Suprapubic skin (tissue), 4 donors: ENCODE results near the gene PODNL1.

Source experiments
- CTCF ChIP-seq, 2 donors: fragments of 200-600 bp in 1 of 2; fragments of 450-650 bp in 1 of 2; sonication (generic) in 1 of 2; IDR thresholded peaks; one replicate each; pipeline ENCODE4 v1.5.1; 2016 to 2019; ENCODE audit warnings: antibody characterized with exemption in 2 of 2, mild to moderate bottlenecking in 1 of 2, moderate library complexity in 1 of 2
- EP300 ChIP-seq: sonication (generic); formaldehyde crosslinking; IDR thresholded peaks from one replicate; pipeline ENCODE4 v1.6.1; 2017; ENCODE audit warnings: antibody characterized with exemption
- POLR2A ChIP-seq, 2 donors: fragments of 450-650 bp; IDR thresholded peaks; one replicate each; pipeline ENCODE4 v1.6.1; 2017; ENCODE audit warnings: antibody characterized with exemption in 2 of 2, mild to moderate bottlenecking in 2 of 2, moderate library complexity in 2 of 2
- POLR2AphosphoS5 ChIP-seq, 3 donors: sonication (generic); formaldehyde crosslinking; IDR thresholded peaks; one replicate each; pipeline ENCODE4 v1.6.1; 2017; ENCODE audit warnings: antibody characterized with exemption in 3 of 3

- TF ChIP-seq POLR2A (IDR thresholded peaks at IDR 0.05) (no peak), CTCF (IDR thresholded peaks at IDR 0.05) (no peak), POLR2AphosphoS5 (IDR thresholded peaks at IDR 0.05) (no peak), EP300 (no peak)
These were observed 14.8 kb upstream of the PODNL1 start for GRCh38 chr19:13952931-13953531.
